GM18861 (cell line): ENCODE measurements around the gene NRXN2.
"Not testable (repeated sequence)": the region's sequence is repeated elsewhere in the genome, so short reads cannot be mapped to it uniquely, and the experiment has no call there.

Source experiments
- ATAC-seq: cut with Tn5 transposase; IDR thresholded peaks from one replicate; pipeline ENCODE4 v1.9.1; 2021; ENCODE audit not compliant: unreplicated experiment

Gene NRXN2

DNA sequence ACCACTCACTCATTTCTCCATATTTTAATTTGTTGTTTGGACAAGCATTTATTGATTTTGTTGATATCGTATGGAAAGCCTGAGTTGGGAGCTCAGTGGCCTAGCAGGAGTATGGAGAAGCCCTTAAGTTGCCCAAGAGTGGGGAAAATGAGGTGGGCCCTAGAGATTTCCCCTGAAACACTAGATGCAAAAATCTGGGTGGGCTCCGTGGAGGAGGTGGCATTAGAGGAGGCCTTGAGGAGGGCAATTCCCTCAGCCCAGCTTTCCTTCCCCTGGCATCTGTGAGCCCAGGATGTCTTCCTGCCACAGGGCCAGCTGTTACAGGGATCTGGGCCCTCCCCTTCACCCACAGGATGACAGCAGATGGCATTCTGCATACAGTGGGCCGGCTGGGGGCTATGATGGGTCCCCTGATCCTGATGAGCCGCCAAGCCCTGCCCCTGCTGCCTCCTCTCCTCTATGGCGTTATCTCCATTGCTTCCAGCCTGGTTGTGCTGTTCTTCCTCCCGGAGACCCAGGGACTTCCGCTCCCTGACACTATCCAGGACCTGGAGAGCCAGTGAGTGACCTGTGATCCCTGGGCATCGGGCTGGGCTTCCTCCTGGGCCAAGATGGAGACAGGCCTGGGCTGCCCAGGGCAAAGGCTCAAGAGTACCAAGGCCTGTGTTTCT is 153.6 kb downstream of the NRXN2 start:
- ATAC-seq: no peak

DNA sequence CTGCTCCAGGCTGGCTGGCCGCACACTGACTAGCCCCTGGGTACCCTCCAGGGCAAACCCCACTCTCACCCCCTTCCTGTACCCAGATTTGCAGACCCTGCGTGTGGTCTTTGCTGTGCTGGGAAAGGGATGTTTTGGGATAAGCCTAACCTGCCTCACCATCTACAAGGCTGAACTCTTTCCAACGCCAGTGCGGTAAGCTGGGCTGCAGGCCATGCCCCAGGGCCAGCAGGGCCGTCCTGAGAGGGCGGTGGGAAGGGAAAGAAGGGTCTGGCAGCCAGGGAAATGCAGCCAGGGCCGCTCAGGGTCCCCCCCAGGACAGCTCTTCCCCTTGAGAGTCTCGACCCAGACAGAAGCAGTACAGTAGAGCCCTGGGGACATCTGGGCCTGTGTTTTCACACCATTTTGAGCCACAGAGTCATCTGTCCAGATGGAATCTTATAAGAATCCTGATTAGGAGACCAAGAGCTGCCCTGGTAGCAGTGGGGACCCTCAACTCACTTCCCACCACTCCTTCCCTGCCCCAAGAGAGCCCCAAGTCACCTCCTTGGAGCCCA is 154.3 kb downstream of the NRXN2 start:
- ATAC-seq: no peak

DNA sequence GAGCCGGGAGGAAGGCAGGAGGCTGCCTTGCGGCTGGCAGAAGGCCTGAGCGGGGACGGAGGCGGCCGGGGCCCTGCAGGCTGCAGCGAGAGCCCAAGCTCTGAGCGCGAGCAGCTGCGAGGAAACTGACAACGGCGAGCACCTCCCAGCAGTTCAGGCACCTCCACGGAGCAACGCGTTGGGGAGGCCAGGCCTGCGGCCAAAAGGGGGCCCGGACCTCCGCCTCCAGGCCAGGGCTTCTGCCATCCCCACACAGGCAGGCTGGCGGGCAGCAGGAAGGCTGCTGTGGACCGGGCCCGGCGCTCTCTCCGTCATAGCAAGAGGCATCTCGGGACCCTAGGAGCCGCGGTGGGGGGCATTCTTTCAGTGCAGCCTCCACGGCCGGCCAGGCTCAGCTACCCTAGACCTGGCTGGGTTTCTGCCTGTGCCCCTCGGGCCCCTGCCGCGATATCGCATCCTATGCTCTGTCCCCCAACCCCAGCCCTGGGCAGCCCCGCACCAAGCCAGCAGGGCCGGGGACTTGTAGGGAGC is 154.9 kb downstream of the NRXN2 start:
- no peak for ATAC-seq

DNA sequence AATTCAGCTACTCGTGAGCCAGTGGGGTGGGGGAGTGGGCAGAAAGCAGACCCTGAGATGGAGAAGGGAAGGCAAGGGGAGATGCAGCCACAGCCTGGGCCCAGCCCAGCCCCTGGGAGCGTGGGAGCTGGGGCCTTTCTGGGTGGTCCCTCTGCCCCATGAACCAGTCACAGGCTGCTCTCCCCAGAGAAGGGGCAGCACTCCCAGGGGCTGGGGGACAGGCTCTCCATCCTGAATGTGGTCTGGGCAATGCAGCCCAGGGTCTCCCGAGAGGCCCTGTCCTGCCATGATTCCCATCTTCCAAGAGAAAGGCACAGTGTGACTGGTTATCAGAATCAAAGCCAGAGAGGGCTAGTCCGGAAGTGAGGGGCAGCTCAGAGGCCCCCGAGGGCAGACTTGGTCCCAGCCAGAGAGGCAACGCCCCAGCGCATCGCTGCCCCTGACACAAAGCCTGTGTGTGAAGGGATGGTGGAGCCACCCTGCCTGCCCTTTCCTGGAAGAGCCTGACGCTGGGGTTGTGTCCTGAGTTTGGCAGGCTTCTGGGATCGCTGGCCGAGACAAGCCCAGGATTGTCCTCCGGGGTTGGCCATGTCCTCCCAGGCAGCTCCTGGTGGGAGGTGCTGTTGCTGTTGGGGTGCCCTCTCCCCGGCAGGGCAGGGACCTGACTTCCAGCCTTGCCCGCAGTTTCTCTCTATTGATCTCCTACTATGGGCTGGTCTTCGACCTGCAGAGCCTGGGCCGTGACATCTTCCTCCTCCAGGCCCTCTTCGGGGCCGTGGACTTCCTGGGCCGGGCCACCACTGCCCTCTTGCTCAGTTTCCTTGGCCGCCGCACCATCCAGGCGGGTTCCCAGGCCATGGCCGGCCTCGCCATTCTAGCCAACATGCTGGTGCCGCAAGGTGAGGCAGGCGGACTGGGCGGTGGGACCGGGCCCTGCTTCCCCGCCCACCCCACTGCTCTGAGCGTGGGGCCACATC is 155.8 kb downstream of the NRXN2 start:
- ATAC-seq: no peak

DNA sequence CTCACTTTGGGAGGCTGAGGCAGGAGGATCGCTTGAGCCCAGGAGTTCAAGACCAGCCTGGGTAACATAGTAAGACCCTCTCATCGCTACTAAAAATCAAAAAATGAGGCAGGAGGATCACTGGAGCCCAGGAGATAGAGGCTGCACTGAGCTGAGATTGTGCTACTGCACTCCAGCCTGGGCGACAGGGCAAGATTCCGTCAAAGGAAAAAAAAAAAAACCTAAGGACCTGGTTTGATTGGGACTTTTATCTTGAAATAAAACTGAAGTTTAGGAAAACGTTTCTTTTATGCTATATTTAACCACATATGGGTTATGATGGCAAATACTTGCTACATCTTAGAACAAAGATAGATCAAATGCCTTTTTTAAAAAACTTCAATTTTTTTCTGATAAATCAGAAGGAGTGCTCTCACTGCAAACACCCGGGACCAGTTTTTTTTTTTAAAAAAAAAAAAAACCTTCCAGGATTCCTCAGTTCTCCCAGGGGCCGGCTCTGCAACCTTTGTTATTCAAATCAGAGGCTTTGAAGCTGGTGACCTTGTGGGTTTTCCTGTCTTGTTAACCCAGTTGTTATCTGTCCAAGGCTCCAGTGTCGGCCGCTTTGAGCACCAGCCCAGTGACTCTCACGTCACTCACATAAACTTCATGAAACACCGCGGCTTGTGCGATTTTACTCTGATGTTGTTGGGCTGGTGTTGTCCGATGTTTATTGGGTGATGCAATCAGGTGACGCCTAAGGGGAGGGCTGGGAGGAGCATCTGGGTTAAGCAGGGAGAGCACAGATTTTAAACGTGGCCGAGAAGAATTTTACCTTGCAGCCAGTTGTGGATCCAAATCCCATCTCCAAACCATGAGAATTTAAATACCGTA is 156.7 kb downstream of the NRXN2 start:
- no peak for ATAC-seq

DNA sequence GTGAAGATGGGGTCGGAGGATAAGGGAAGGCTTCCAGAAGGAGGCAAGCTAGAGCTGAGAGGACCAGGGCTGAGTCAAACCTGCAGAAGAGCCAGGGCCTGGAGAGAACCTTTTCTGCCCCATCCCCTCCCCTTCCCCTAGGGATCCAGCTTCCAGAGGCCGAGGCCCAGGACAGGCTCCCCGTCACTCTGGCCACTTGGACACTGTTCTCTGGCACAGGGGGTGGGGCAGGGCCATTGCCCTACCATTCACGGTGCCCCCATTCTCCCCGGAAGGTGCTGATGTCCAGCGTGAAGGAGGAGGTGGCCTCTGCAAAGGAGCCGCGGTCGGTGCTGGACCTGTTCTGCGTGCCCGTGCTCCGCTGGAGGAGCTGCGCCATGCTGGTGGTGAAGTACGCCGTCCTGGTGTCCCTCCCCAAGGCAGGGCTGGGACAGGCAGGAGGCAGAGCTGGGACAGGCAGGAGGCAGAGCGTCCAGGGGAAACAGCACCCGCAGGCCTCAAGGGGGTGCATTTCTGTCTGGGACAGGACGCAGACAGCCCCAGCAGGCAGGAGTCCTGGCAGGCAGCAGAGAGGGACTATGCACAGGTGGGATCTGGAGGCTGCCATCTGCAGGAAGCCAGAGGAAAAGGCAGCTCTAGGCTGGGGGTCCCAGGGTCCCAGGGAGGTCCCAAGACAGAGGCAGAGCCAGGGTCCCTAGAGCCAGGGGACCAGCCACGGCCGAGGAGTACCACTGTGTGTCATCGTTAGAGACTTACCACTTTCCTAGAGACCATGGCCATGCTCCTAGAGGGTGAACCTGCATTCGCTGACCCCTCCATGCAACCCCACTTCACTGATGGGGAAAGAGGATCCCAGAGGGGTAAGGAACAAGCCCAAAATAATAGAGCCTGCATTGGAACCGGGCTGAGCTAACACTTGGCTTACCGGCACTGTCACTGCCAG is 157.8 kb downstream of the NRXN2 start:
- no peak for ATAC-seq

DNA sequence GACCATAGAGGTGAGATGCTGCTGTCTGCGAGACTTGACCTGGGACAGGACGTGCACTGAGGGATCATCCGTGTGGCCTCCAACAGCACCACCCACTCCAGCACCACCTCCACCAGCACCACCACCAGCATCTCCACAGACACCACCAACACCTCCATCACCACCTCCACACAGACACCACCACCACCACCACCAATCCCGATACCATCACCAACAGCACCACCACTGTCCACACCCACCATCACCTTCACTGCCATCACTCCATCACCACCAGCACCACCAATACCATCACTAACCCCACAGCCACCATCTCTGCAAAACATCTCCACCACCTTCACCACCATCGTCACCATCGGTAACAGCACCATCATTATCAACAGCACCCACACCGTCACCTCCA is 158.6 kb downstream of the NRXN2 start:
- ATAC-seq: no peak

DNA sequence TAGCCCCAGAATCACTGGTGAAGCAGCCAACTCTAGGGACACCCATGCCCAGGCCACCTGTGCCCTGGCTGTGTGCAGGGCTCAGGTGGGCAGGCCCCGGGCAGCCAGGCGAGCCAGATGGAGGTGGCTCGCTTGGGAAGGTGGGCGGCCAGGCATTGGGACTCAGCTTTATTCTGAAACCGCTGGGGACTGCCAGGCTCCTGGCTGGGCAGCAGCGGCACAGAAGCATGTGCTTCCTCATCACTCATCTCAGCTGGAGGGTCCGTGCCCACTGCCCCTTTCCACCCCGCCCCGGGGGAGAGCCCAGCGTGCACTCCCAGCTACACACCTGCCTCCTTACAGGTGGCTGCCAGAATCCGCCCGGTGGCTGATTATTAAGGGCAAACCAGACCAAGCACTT is 159.0 kb downstream of the NRXN2 start:
- no peak for ATAC-seq

DNA sequence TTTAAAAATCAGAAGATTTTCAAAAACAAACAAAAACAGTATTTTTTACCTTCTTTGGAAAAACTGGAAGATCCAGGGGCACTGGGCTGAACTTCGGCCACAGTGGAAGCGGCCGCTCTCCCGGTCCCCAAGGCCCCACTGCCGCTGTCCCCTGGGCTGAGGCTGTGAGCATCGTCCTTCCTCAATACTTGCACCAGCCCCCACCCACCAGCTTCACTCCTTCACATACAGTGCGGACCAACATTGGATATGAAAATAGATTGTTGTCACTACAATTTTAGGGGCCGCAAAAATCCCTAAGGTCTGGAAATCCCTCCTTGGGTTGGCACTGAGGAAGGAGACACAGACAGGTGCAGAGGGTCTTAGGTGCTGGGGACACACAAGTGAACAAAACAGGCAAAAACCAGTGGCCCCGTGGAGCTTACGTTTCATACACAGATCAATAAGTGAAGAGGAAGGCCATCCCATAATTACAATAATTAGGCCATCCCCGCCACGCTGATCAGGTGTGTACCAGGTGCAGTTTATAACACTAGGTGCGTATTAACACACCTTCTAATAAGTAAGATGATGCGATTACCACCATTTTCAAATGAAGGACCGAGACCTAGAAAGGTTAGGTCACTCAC is 160.2 kb downstream of the NRXN2 start:
- ATAC-seq: no peak

DNA sequence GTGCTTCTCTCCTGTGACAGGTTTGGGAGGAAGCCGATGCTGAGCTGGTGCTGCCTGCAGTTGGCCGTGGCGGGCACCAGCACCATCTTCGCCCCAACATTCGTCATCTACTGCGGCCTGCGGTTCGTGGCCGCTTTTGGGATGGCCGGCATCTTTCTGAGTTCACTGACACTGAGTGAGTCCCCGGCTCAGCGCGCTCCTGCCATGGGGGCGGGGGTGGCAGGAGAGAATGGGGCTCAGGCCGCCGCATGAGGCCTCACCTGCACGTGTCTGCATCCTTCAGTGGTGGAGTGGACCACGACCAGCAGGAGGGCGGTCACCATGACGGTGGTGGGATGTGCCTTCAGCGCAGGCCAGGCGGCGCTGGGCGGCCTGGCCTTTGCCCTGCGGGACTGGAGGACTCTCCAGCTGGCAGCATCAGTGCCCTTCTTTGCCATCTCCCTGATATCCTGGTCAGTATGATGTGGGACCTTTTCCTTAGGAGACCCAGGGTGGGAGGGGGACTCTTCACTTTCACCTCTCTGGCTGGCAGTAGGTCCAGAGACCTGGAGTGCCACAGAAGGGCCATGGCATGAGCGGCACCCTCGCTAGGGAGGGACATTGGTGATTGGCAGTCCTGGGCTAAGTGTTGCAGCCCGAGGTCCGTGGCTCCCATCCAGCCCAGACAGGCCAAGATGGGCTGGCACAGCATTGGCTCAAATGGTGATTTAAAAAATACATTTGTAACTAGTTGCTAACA is 160.8 kb downstream of the NRXN2 start:
- ATAC-seq: no peak

DNA sequence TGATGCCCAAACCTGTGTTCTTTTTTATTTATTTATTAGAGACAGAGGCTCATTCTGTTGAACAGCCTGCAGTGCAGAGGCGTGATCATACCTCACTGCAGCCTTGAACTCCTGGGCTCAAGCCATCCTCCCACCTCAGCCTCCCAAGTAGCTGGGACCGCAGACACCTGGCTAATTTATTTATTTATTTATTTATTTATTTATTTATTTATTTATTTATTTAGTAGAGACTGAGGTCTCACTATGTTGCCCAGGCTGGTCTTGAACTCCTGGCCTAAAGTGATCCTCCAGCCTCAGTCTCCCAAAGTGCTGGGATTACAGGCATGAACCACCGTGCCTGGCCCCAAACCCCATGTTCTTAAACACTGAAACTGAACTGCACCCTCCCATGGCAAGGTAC is 161.6 kb downstream of the NRXN2 start:
- not testable (repeated sequence) for ATAC-seq

DNA sequence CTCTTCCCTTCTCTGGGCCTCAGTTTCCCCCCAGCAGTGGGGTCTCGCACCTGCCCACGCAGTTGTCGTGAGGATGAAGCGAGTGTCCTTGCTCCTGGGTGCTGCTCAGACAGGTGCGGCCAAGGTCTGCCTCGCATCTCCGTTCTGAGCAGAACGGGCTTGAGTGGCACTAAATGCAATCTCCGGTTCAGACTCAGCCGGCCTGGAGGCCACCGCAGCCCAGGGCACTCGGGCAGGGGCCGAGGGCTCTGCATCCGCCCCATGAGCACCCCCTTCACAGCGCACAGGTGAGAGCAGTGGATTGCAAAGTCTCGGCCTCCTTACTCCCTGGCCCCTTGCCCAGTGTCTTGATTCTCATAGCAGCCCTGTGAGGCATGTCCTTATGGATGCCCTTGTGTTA is 162.1 kb downstream of the NRXN2 start:
- no peak for ATAC-seq

DNA sequence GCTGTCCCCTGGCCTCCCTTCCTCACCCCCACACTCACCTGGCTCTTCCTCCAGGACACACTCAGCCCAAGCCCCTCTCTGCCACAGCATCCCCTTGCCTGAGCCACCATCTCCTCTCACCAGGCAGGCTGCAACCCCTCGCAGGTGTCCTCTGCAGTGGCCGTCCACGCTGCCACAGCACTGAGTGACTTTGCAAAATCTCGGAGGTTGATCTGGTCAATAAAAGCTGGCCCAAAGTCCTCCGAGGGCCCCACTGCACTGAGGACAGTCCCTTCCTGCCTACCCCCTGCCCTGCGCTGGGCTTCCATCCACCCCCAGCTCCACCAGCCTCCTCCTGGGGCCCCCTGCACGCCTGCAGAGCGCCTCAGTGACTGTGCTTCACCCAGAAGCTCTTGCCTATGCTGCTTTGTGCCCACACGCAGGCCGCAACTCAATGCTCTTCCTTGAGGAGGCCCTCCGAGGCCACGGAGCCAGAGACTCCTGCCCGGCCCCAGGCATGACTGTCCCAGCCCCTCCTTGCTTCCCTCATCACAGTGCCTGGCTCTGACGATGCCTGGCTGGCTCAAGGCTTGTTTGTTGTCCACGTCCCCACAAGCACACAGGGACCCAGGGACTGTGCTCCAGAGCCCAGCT is 162.7 kb downstream of the NRXN2 start:
- ATAC-seq: no peak

DNA sequence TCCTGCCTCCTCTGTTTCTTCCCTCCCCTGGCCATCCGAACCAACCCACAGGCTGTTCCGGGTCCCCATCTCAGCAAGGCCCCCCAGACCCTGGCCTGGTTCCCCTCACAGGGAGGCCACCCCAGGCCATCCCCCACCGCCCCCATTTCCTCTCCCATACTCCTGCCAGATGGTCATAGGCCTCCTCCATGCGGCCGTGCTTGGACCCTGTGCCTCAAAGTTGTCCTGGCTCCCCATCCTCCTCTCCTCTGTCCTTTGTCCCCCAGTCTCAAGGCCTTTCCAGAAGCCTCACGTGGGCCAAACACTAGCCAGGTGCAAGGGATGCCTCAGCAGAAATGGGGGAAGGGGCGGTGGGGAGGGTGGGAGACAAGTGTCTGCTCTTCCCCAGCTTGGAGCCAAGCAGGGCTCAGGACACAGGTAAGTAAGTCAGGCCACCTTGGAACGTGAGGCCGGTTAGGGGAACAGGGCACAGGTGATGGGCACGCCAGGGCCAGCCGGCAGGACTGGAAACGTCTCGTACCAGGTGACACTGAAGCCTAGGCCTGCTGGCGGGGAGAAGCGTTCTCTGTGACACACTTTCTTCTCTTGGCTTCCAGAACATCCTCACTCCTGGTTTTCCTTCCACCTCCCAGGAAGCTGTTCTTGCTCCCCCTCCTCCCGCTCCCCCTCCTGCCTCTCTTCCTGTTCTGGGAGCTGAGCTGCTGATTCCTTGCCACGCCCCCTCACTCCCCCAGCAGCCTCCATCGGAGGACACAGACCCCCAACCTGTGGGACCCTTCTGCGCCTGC is 163.5 kb downstream of the NRXN2 start:
- no peak for ATAC-seq

DNA sequence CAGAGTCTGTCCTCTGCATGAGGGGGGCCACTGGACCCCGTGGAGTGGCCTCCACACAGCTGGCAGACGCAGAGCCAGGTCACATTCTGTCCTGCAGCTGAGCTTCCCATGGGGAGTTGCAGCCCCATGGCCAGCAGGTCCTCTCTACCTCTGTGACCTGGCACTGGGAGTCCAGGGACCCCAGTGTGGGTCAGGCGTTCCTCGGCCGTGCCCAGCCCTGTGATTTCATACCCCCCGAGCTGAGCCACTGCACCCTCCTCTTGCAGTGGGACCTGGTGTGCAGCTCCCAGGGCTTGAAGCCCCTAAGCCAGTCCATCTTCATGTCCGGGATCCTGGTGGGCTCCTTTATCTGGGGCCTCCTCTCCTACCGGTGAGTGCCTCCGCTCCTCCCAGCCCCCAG is 164.1 kb downstream of the NRXN2 start:
- ATAC-seq: no peak

DNA sequence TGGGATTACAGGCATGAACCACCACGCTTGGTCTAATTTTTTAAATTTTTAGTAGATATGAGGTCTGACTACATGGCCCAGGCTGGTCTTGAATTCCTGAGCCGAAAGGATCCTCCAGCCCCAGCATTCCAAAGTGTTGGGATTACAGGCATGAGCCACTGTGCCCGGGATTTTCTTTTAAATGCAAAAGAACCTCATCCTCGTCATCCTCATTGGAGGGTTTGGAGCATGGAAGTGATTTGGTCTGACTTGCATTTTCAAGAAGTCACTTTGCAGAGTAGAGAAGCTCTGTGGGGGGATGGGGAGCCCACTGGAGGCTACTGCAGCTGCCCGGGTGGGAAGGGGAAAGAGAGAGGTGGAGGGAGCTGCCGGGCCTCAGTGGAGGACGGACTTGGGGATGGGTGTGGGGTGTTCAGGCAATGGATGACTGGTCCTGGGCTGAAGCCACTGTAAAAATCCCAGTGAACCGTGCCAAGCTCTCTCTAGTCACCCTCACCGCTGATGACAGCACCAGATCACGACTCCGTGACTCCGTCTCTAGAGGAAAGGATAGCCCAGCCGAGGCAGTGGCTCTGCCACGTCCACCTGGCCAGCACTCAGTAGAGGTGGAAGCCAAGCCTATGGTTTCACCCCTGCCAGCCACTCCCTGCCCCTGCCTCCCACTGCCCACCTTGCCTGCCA is 164.8 kb downstream of the NRXN2 start:
- no peak for ATAC-seq
